HEK293 (cell line): Measurements from ENCODE around the gene ACVRL1.
A peak's percentile ranks its signal among the peaks of the same experiment; 100 is the strongest.

ENCODE experiments used
- CTCF ChIA-PET: fragments of 350-600 bp; formaldehyde crosslinking; extraction: SDS; loops from one replicate; lab custom pipeline; 2021; ENCODE audit warnings: antibody characterized with exemption; lab: Yijun Ruan, JAX
- POLR2A ChIA-PET: fragments of 300-600 bp; formaldehyde crosslinking; extraction: SDS; loops from one replicate; lab custom pipeline; 2020; ENCODE audit warnings: antibody characterized with exemption, inconsistent platforms; lab: Yijun Ruan, JAX
- H3K27ac ChIP-seq: fragments of 200-500 bp; sonication (Bioruptor generic); 2 replicates; pipeline ENCODE4 v1.5.1; 2014; ENCODE audit warnings: low read depth, low read length, control low read depth, inconsistent platforms; ENCODE audit errors: extremely low read depth
- H3K36me3 ChIP-seq, 2 experiments: fragments of 200-500 bp in 1 of 2; sonication (Bioruptor generic) in 1 of 2; 1 replicate in 1 of 2; 2 replicates in 1 of 2; pipeline ENCODE4 v1.5.1; 2014 to 2017; ENCODE audit warnings: inconsistent platforms in 2 of 2, low read length in 2 of 2; ENCODE audit not compliant: control insufficient read depth in 2 of 2, insufficient read depth in 1 of 2
- H3K4me1 ChIP-seq: fragments of 200-500 bp; sonication (Bioruptor generic); 2 replicates; pipeline ENCODE4 v1.5.1; 2014; ENCODE audit warnings: mild to moderate bottlenecking, low read length, inconsistent platforms; ENCODE audit not compliant: control insufficient read depth, insufficient read depth
- H3K4me3 ChIP-seq: 2 replicates; pipeline ENCODE4 v1.5.1; 2011; ENCODE audit warnings: low read depth, mild to moderate bottlenecking, control low read depth, low read length, moderate library complexity
- H3K9me3 ChIP-seq: fragments of 200-500 bp; sonication (Bioruptor generic); 2 replicates; pipeline ENCODE4 v1.5.1; 2014; ENCODE audit warnings: low read depth, low read length, inconsistent platforms; ENCODE audit not compliant: control insufficient read depth, insufficient read depth
- GLI2 ChIP-seq: fragments of 450-650 bp; formaldehyde crosslinking; IDR thresholded peaks from 2 replicates; pipeline ENCODE4; 2017; ENCODE audit warnings: missing biosample characterization, missing genetic modification characterization, low read depth, borderline replicate concordance
- HOXA7 ChIP-seq: sonication (generic); formaldehyde crosslinking; IDR thresholded peaks from 2 replicates; pipeline ENCODE4 v1.8.1; 2022; ENCODE audit warnings: missing genetic modification reagents, borderline replicate concordance
- PRDM4 ChIP-seq: fragments of 450-650 bp; formaldehyde crosslinking; IDR thresholded peaks from 2 replicates; pipeline ENCODE4 v1.5.1; 2017; ENCODE audit warnings: missing biosample characterization, missing genetic modification characterization
- ZFHX2 ChIP-seq: fragments of 450-650 bp; formaldehyde crosslinking; conservative IDR thresholded peaks from 2 replicates; pipeline ENCODE4 v1.5.1; 2016; ENCODE audit warnings: missing biosample characterization, missing genetic modification characterization
- ZFP41 ChIP-seq: fragments of 450-650 bp; formaldehyde crosslinking; IDR thresholded peaks from 2 replicates; pipeline ENCODE4 v1.5.1; 2016; ENCODE audit warnings: missing biosample characterization, missing genetic modification characterization, borderline replicate concordance
- ZIC2 ChIP-seq: fragments of 450-650 bp; formaldehyde crosslinking; IDR thresholded peaks from 2 replicates; pipeline ENCODE4 v1.5.1; 2016; ENCODE audit warnings: missing biosample characterization, missing genetic modification characterization
- ZNF121 ChIP-seq: fragments of 450-650 bp; formaldehyde crosslinking; IDR thresholded peaks from 2 replicates; pipeline ENCODE4 v1.5.1; 2016; ENCODE audit warnings: missing biosample characterization, missing genetic modification characterization
- ZNF341 ChIP-seq: fragments of 450-650 bp; formaldehyde crosslinking; IDR thresholded peaks from 2 replicates; pipeline ENCODE4; 2016; ENCODE audit warnings: low read depth, missing biosample characterization, missing genetic modification characterization
- ZNF394 ChIP-seq: fragments of 450-650 bp; formaldehyde crosslinking; IDR thresholded peaks from 2 replicates; pipeline ENCODE4 v1.5.1; 2016; ENCODE audit warnings: missing biosample characterization, missing genetic modification characterization, mild to moderate bottlenecking, moderate library complexity, borderline replicate concordance
- ZNF404 ChIP-seq: fragments of 450-650 bp; formaldehyde crosslinking; IDR thresholded peaks from 2 replicates; pipeline ENCODE4 v1.5.1; 2017; ENCODE audit warnings: missing biosample characterization, missing genetic modification characterization
- ZNF433 ChIP-seq: fragments of 450-650 bp; formaldehyde crosslinking; IDR thresholded peaks from 2 replicates; pipeline ENCODE4 v1.5.1; 2016; ENCODE audit warnings: missing biosample characterization, missing genetic modification characterization, low read depth
- ZNF529 ChIP-seq: fragments of 450-650 bp; formaldehyde crosslinking; IDR thresholded peaks from 2 replicates; pipeline ENCODE4 v1.5.1; 2017; ENCODE audit warnings: missing genetic modification characterization, missing biosample characterization; ENCODE audit not compliant: insufficient replicate concordance
- ZNF654 ChIP-seq: fragments of 450-650 bp; formaldehyde crosslinking; IDR thresholded peaks from 2 replicates; pipeline ENCODE4 v1.5.1; 2016; ENCODE audit warnings: low read depth, missing biosample characterization, missing genetic modification characterization
- ZNF785 ChIP-seq: fragments of 450-650 bp; formaldehyde crosslinking; IDR thresholded peaks from 2 replicates; pipeline ENCODE4 v1.5.1; 2016; ENCODE audit warnings: missing biosample characterization, missing genetic modification characterization
- TF ChIP-seq, protein P1 (sequence below): fragments of 450-650 bp; formaldehyde crosslinking; IDR thresholded peaks from 2 replicates; pipeline ENCODE4 v1.5.1; 2017; ENCODE audit warnings: missing biosample characterization, missing genetic modification characterization
- TF ChIP-seq, protein P2 (sequence below): fragments of 450-650 bp; formaldehyde crosslinking; IDR thresholded peaks from 2 replicates; pipeline ENCODE4 v1.5.1; 2016; ENCODE audit warnings: missing biosample characterization, missing genetic modification characterization

Gene ACVRL1

GRCh38 chr12:51926064-51926632 lies 18.8 kb downstream of the ACVRL1 start:
- ChIA-PET CTCF (interaction anchor here (0.6 to 2.2 kb wide), 13 partner anchors 8 to 405 kb away, joined by 3 to 8 read pairs (median 4); no protein-coding TSS in a partner anchor), POLR2A (interaction anchor here (0.6 kb wide), 1 partner anchor 368 kb away, joined by 8 read pairs; no protein-coding TSS in a partner anchor)
- no peak overlapping the region for H3K27ac ChIP-seq
- no peaks in the 10 kb centered on the region for H3K36me3 ChIP-seq
- TF ChIP-seq ZNF404 (tag by site-specific recombination): no peak
- no peak for TF ChIP-seq ZNF785 (tag by site-specific recombination)
- no peak for TF ChIP-seq HOXA7 (CRISPR knock-in tag)
- TF ChIP-seq PRDM4 (tag by site-specific recombination): no peak
- TF ChIP-seq ZFHX2 (tag by site-specific recombination): peak; percentile 46; the same call in 1 of the 2 replicates
- TF ChIP-seq, protein P1, sequence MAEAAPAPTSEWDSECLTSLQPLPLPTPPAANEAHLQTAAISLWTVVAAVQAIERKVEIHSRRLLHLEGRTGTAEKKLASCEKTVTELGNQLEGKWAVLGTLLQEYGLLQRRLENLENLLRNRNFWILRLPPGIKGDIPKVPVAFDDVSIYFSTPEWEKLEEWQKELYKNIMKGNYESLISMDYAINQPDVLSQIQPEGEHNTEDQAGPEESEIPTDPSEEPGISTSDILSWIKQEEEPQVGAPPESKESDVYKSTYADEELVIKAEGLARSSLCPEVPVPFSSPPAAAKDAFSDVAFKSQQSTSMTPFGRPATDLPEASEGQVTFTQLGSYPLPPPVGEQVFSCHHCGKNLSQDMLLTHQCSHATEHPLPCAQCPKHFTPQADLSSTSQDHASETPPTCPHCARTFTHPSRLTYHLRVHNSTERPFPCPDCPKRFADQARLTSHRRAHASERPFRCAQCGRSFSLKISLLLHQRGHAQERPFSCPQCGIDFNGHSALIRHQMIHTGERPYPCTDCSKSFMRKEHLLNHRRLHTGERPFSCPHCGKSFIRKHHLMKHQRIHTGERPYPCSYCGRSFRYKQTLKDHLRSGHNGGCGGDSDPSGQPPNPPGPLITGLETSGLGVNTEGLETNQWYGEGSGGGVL (tag by site-specific recombination): no peak
- no peak for TF ChIP-seq ZFP41
- peaks cover 4% of the 10 kb centered on the region; the same call in 1 of the 2 replicates for H3K4me1 ChIP-seq
- H3K9me3 ChIP-seq: no peaks in the 10 kb centered on the region
- H3K4me3 ChIP-seq: no peak overlapping the region

GRCh38 chr12:51926718-51927117 lies 19.4 kb downstream of the ACVRL1 start:
- Histone ChIP-seq H3K4me3 (no peak overlapping the region), H3K4me1 (peaks cover 4% of the 10 kb centered on the region; the same call in 1 of the 2 replicates), H3K27ac (no peak overlapping the region), H3K9me3 (no peaks in the 10 kb centered on the region), H3K36me3 (no peaks in the 10 kb centered on the region)
- TF ChIP-seq ZNF394 (tag by site-specific recombination) (no peak), ZIC2 (no peak), ZNF654 (tag by site-specific recombination) (peak; percentile 27; the same call in 1 of the 2 replicates)
- CTCF ChIA-PET: interaction anchor here (0.6 to 2.2 kb wide), 14 partner anchors 9 to 406 kb away, joined by 3 to 8 read pairs (median 4); no protein-coding TSS in a partner anchor
- POLR2A ChIA-PET: interaction anchor here (0.6 kb wide), 1 partner anchor 367 kb away, joined by 8 read pairs; no protein-coding TSS in a partner anchor

DNA sequence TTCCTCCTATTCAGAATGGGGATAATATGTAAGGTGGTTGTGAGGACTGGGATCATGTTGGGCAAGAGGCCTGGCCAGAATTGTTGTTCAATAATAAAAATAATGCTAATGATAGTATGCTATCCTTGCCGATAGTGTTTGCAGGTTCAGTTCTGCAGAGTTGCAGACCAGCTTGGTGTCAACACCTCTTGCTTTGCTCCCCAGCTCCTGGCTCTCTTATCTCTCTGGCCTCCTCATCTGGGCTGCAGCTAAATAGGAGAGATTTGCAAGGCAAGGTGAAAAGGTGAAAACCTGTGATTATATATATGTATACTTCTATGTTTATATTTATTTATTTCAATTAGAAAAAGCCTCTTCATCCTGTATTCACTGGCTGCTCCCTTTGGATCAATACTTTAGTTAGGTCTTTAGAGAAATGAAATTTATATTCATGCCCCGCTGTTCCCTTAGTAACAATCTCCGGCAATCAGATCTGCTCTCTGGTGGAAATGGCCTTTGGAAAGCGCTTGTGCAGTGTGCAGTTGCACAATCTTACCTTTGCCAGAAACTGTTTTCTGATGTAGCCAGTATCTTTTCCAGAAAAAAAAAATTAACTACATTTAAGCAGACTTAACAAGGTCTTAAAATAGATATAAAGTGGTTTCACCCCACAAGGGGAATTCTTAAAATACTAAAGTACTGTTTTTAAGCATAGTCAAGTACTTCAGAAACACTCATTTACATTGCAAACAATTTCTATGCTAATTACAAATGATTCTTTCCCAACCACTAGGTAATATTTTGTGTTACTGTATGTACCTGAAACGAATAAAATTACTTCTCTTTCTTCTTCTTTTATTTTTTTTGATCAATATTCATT lies 25.1 kb downstream of the ACVRL1 start:
- POLR2A ChIA-PET: no interaction called here
- TF ChIP-seq ZNF433 (no peak), ZNF341 (no peak), ZNF121 (tag by site-specific recombination) (no peak), GLI2 (no peak), ZNF529 (tag by site-specific recombination) (no peak)
- TF ChIP-seq, protein P1 (tag by site-specific recombination): no peak
- TF ChIP-seq, protein P2, sequence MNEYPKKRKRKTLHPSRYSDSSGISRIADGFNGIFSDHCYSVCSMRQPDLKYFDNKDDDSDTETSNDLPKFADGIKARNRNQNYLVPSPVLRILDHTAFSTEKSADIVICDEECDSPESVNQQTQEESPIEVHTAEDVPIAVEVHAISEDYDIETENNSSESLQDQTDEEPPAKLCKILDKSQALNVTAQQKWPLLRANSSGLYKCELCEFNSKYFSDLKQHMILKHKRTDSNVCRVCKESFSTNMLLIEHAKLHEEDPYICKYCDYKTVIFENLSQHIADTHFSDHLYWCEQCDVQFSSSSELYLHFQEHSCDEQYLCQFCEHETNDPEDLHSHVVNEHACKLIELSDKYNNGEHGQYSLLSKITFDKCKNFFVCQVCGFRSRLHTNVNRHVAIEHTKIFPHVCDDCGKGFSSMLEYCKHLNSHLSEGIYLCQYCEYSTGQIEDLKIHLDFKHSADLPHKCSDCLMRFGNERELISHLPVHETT: no peak
- CTCF ChIA-PET: interaction anchor here (1.5 kb wide), 1 partner anchor 19 kb away, joined by 3 read pairs; no protein-coding TSS in a partner anchor
- Histone ChIP-seq H3K4me1 (no peaks in the 10 kb centered on the region), H3K36me3 (no peaks in the 10 kb centered on the region), H3K4me3 (no peak overlapping the region), H3K27ac (no peak overlapping the region), H3K9me3 (no peaks in the 10 kb centered on the region)
